ENCODE data around the gene PIAS2. TPM values are rescaled to one million over a fixed set of nuclear protein-coding genes. Genes with fewer than 3 reads are reported as not detected.
A peak's percentile ranks its signal among the peaks of the same experiment; 100 is the strongest.

Gene PIAS2
- total RNA-seq, 2 experiments from 2014 or later, result 20.3 to 21.3 TPM

DNA sequence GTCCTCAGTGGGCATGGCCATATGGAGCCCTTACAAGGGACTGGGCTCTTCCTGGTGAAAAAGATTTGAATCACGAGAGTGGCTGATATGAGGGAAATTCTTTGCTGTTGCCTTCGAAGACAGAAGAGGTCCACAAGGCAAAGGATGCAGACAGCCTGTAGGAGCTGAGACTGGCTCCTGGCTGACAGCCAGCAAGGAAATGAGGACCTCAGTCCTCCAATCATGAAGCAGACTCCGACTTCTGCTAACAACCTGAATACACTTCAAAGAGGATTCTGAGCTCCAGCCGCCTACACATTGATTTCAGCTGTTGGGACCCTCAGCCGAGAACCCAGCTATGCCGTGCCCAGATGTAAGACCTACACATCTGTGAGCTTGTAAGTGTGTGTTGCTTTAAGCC lies 157.4 kb downstream of the PIAS2 start:
- Mint-ChIP-seq H3K27ac (no peak overlapping the region), H3K27me3 (peaks cover 71% of the 10 kb centered on the region), H3K4me3 (no peak overlapping the region), H3K4me1 (peaks cover 12% of the 10 kb centered on the region), H3K36me3 (ENCODE audit: low read depth) (no peaks in the 10 kb centered on the region), H3K9me3 (no peaks in the 10 kb centered on the region)
- ChIA-PET POLR2A (no interaction called here), CTCF (no interaction called here)
- no peak for DNase-seq

DNA sequence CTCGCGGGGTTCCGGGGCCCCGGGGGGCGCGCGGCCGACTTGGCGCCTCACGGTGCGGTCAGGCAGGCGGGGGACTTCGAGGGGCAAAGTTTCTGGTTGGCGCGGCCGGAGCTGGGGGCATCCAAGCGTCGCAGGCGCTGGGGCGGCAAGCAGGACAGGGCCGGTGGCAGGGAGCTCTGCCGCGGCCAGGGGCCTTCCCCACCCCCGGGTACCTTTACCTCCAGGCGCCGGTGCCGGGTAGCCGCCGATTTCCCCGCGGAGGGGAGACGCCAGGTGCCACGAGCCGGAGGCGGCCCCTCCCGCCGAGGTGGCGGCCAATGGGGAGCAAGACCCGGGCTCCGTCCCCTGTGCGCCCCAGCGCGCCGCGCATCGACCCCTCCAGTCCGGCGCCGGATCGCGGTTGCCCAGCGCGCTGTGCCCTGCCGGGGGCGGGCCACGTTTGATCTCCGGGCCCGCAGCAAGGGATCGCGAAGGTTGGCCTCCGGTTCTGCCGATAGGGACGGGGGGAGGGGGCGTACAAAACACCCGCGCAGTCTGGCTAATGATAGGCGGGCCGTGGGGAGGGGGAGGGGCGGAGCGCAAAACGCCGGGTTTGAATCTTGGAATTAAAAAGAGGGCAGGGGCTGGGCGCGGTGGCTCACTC lies 160.6 kb downstream of the PIAS2 start, which contains the start of gene ST8SIA5:
Gene ST8SIA5 (minus strand): TSS at position 495 of the 643 bp plus-strand sequence. CDS start 545 bp downstream, outside the sequence.
- ChIA-PET CTCF (no interaction called here), POLR2A (no interaction called here)
- H3K27me3 Mint-ChIP-seq, result peaks cover 70% of the 10 kb centered on the region
- H3K9me3 Mint-ChIP-seq, result no peaks in the 10 kb centered on the region
- H3K36me3 Mint-ChIP-seq (ENCODE audit: low read depth), result no peaks in the 10 kb centered on the region
- peak within 1 kb of the TSS; percentile 46 for H3K4me3 Mint-ChIP-seq
- H3K27ac Mint-ChIP-seq, result no peak within 1 kb of the TSS
- H3K4me1 Mint-ChIP-seq, result peaks cover 19% of the 10 kb centered on the region
- no peak for DNase-seq

DNA sequence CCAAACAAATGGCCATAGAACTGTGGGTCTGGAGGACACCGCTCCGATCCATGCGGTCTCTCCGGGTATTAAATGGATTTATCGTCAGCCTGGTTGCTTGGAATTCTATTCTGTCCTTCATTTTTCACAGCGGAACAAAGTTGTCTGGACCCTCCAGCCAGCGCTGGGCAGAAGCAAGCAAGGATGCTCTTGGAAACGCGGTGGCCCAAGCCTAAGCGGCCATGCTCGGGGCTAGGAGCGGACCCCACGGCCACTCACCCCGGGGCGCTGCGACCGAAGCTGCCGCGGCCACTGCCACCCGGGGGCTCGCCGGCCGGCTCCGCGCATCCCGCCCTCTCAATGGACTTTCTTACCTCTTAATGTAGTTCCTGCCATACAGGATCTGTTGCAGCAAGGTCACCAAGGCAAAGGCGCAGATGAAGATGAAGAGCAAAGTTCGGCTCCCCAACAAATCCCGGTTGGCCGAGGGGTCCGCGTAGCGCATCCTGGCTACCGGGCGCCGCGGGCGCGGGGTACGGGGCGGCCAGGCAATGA lies 161.2 kb downstream of the PIAS2 start:
- no peak overlapping the region for H3K4me3 Mint-ChIP-seq
- DNase-seq, result no peak
- H3K27me3 Mint-ChIP-seq, result peaks cover 67% of the 10 kb centered on the region
- H3K4me1 Mint-ChIP-seq, result peaks cover 19% of the 10 kb centered on the region
- H3K9me3 Mint-ChIP-seq, result no peaks in the 10 kb centered on the region
- H3K36me3 Mint-ChIP-seq (ENCODE audit: low read depth), result no peaks in the 10 kb centered on the region
- H3K27ac Mint-ChIP-seq, result no peak overlapping the region
- ChIA-PET CTCF (no interaction called here), POLR2A (no interaction called here)

DNA sequence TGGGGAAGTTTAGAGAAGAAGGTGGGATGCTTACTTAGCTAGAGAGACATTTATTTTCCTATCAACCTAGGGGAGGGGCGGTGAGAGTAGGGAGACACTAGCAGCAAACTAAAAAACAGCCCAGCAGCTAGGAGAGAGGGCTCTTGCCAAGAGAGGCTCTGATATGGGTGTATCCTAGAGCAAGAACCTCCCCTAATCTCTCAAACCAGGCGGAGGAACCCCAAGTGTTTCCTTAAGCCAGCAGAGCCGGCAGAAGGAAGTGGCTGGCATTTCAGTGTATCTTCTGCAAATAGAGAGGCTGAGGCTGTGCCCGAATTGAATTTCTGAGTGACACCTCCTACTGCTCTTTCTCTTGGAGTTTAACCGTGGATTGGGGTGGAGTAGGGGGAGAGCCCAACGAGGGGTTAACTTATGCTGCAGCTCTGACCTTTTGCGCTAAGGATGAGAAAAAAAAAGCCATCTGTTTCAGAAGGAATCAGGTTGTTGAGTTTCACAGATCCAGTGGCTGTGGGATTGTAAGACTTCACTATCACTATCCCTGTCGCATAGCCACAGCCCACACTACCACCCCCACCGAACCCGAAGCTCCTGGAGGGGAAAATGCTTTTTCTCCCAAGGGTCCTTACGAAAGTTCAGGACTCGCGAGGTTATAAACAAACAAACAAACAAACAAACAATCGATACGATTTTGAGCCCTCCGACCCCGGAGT lies 161.8 kb downstream of the PIAS2 start:
- Mint-ChIP-seq H3K36me3 (ENCODE audit: low read depth) (no peaks in the 10 kb centered on the region), H3K9me3 (no peaks in the 10 kb centered on the region), H3K27me3 (peaks cover 63% of the 10 kb centered on the region), H3K27ac (no peak overlapping the region), H3K4me1 (peaks cover 19% of the 10 kb centered on the region), H3K4me3 (no peak overlapping the region)
- ChIA-PET CTCF (no interaction called here), POLR2A (no interaction called here)
- DNase-seq, result no peak

DNA sequence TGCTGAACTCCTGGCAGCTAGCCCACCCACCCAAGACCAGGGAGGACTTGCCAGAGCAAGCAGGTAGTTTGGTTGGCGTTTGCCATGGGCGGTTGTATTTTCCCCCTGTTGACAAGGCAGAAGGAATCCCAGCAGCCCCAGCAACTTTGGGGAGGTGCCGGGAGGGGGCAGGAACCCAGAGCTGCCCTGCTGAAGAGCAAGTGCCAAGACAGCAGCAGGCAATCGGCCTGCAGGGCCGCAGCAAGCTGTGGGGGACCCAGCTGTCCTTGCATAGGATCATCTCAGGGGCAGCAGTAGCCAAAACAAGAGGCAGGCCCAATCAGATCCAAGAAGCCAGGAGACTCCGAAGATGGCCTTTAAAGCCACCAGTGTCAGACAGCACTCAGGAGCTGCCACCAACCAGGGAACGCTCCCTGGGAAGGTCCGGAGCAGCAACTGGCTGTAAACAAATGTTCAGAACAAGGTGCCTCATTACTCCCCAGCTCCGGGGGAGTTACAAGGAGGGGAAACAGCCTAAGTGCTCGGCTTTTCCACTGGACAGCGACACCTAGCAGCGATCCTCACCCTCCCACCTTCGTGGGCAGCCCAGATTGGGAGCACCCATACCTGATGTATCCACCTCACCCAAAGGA lies 162.5 kb downstream of the PIAS2 start:
- H3K36me3 Mint-ChIP-seq (ENCODE audit: low read depth), result no peaks in the 10 kb centered on the region
- POLR2A ChIA-PET, result no interaction called here
- peaks cover 19% of the 10 kb centered on the region for H3K4me1 Mint-ChIP-seq
- no peak overlapping the region for H3K27ac Mint-ChIP-seq
- CTCF ChIA-PET, result no interaction called here
- H3K27me3 Mint-ChIP-seq, result peaks cover 58% of the 10 kb centered on the region
- no peaks in the 10 kb centered on the region for H3K9me3 Mint-ChIP-seq
- no peak overlapping the region for H3K4me3 Mint-ChIP-seq
- DNase-seq, result no peak

DNA sequence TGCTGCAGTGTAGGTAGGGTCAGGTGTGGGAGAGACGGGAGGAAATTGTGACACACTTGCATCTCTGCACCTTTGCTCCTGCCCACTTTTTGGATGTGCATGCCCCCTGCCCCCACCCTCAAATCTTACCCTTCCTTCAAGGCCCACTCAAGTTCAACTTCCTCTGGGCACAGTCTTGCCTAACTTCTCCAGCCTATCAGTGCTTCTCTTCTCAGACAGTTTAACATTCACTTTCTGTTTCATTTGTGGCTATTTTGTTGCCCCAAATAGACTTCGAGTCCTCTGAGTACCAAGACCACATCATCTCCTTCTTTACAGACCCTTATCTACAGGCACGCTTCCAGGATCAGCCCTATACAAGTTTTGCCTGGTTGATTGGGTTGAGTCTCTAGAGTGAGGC lies 163.1 kb downstream of the PIAS2 start:
- Mint-ChIP-seq H3K27me3 (peaks cover 53% of the 10 kb centered on the region), H3K27ac (no peak overlapping the region), H3K9me3 (no peaks in the 10 kb centered on the region), H3K4me1 (peaks cover 19% of the 10 kb centered on the region), H3K4me3 (no peak overlapping the region), H3K36me3 (ENCODE audit: low read depth) (no peaks in the 10 kb centered on the region)
- ChIA-PET CTCF (no interaction called here), POLR2A (no interaction called here)
- DNase-seq, result no peak

Other genes starting within 250 kb of the PIAS2 start
- not detected for gene ST8SIA5, start 160.5 kb downstream of the PIAS2 start, total RNA-seq
- gene KATNAL2, start 95 bp upstream of the PIAS2 start, total RNA-seq, result under 1 TPM; 0.35 to 0.55 TPM
- gene ELOA2, start 118.1 kb upstream of the PIAS2 start, total RNA-seq, result not detected
- gene HDHD2, start 233.0 kb upstream of the PIAS2 start, total RNA-seq, result 10 to 100 TPM; 35.2 to 38.1 TPM